Prostate gland (tissue), 2 donors: Measurements from ENCODE around the gene KRTAP9-1.

ENCODE experiments used
- POLR2A ChIP-seq: fragments of 450-650 bp; IDR thresholded peaks from one replicate; pipeline ENCODE4 v1.6.1; 2016; ENCODE audit warnings: antibody characterized with exemption, mild to moderate bottlenecking
- POLR2AphosphoS5 ChIP-seq: sonication (generic); formaldehyde crosslinking; IDR thresholded peaks from one replicate; pipeline ENCODE4 v1.6.1; 2017; ENCODE audit warnings: antibody characterized with exemption
- TF ChIP-seq, protein P1 (sequence below), 4 experiments: fragments of 200-600 bp in 2 of 4; fragments of 450-650 bp in 2 of 4; sonication (generic) in 2 of 4; IDR thresholded peaks; 1 replicate in 3 of 4; 2 replicates in 1 of 4; pipeline ENCODE4 v1.5.1; 2016 to 2019; ENCODE audit warnings: antibody characterized with exemption in 4 of 4, mild to moderate bottlenecking in 2 of 4, moderate library complexity in 2 of 4

DNA sequence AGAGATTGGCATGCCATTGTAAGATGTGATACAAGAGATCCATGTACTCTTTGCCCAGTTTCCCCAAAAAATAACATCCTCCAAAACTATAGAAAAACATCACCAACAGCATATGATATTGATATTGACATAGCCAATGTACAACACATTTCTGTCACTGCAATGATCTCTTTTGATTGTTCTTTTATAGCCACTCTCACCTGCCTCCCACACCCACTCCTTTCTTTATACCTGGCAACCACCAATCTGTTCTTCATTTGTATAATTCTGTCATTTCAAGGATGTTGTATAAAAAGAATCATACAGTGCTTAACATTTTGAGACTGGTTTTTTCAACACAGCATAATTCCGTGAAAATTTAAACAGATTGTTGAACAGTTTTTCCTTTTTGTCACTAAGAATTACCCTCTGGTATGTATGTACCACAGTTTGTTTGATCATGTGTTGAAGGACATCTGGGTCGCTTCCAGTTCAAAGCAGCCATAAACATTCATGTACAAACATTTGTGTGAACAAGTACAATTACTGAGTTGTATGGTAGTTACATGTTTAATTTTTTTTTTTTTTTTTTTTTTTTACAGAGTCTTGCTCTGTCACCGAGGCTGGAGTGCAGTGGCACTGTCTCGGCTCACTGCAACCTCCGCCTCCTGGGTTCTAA is 9.9 kb downstream of the KRTAP9-1 start:
- TF ChIP-seq POLR2A, result no peak
- TF ChIP-seq, protein P1, sequence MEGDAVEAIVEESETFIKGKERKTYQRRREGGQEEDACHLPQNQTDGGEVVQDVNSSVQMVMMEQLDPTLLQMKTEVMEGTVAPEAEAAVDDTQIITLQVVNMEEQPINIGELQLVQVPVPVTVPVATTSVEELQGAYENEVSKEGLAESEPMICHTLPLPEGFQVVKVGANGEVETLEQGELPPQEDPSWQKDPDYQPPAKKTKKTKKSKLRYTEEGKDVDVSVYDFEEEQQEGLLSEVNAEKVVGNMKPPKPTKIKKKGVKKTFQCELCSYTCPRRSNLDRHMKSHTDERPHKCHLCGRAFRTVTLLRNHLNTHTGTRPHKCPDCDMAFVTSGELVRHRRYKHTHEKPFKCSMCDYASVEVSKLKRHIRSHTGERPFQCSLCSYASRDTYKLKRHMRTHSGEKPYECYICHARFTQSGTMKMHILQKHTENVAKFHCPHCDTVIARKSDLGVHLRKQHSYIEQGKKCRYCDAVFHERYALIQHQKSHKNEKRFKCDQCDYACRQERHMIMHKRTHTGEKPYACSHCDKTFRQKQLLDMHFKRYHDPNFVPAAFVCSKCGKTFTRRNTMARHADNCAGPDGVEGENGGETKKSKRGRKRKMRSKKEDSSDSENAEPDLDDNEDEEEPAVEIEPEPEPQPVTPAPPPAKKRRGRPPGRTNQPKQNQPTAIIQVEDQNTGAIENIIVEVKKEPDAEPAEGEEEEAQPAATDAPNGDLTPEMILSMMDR (IDR thresholded peaks at IDR 0.05), result no peak
- no peak for TF ChIP-seq POLR2AphosphoS5
